ENCODE data around the gene NAT9.

Gene NAT9

DNA sequence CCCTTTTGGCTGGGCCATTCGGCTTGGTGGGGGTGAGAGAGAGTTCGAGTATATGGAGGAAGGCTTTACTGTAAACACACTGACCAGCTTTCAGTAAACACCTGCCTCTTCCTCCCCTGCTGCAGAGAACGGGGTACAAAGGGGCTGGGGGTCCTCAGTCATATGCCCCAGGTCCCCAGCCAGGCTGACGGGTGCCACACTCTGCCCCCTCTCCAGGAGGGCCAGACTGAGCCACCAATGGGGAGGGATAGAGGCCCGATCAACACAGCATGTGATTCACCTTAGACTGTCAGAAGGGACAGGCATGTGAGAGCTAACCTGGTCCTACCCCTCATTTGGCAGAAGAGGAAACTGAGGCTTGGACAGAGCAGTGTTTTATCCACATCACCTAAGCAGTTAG lies 14.7 kb downstream of the NAT9 start:
- no peak for DNase-seq (ENCODE audit: low read depth in 2 of 2)

DNA sequence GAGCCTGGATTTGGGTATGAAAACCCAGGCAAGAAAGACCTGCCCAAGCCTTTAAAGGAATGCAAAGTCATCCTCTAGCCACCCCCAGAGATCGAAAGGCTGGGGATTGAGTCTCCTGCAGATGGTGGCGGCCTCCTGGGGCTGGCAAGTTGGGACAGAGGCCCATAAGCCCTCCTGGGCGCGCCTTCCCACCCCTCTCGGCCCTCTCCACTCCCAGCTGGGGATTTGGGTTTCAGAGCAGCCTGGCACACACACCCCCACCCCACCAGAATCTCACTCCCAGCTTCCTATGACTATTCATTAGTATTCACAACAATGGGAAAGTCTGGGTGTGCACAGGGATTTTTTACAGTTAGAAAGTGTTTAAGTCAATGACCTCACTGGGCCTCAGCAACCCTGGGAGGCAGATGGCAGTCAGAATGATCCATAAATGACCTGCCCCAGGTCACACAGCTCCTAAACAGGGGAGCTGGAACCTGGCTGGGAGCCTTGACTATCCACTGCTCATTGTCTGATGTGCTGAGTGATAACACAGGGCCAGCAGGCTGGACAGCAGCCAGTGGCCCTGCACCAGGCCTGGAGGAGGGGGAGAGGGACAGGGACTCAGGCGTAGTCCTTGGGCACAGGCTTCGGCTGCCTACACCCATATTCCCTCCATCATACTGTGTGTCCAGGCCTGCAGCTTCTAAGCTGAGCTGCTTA lies 15.6 kb downstream of the NAT9 start:
- no peak for DNase-seq (ENCODE audit: low read depth in 2 of 2)

DNA sequence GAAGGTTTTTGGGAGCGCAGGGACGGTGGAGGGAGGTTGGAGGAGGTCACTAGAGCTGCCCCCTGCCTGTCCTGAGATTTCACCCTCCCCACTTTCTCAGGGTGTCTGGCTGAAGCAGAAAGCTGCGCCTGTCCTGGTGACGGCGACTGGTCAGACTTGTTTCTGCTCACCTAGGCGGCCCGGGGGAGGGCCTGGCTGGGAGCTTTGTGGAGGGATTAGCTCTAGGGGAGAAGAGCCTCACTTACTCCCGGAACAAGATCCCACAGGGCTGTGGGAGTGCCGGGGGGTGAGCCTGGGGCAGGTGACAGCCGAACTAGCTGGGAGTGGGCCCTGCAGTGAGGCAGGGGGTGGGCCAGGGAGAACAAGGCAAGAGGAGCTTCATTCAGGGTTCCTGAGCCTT lies 16.2 kb downstream of the NAT9 start:
- DNase-seq (ENCODE audit: low read depth in 2 of 2), result no peak

DNA sequence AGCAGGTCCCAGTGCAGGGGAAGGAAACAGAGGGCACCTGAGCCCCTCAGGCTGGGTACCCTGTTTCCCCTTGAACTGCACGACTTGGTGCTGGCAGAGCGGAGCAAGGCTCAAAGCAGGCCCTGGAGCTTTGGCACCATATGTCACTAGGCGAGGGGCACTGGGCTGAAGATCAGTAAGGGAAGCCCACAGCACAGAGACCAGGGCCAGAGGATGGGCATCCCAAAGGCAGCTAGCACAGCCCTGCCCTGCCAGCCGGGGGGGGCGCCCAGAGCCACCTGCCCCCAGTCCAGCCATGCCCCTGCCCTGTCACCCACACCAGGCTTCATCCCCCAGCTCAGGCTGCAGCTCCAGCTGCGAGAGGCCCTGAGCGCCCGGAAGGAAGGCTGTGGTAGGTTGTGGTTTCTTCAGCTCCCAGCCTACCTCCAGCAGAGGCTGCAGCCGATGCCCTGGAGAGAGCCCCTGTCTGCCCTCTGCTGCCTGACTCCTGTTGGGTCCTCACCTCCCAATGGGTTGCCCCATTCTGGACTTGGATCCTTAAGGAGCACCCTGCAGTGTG lies 16.8 kb downstream of the NAT9 start:
- DNase-seq (ENCODE audit: low read depth in 2 of 2), result no peak

DNA sequence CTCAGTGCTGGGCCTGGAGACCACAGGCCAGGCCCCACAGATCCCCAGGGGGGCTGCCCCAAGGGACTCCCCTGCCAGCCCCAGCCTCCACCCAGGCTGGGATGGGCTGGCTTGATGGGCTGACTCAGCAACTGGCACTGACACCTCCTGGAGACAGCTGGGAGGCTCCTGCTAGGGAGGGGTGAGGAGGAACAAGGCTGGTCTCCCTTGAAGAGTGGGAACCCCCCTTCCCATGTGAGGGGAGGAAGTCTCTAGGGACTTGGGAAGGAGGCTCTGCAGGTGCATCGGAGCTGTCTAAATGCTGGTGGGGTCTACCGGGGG lies 17.3 kb downstream of the NAT9 start:
- DNase-seq (ENCODE audit: low read depth in 2 of 2), result no peak

DNA sequence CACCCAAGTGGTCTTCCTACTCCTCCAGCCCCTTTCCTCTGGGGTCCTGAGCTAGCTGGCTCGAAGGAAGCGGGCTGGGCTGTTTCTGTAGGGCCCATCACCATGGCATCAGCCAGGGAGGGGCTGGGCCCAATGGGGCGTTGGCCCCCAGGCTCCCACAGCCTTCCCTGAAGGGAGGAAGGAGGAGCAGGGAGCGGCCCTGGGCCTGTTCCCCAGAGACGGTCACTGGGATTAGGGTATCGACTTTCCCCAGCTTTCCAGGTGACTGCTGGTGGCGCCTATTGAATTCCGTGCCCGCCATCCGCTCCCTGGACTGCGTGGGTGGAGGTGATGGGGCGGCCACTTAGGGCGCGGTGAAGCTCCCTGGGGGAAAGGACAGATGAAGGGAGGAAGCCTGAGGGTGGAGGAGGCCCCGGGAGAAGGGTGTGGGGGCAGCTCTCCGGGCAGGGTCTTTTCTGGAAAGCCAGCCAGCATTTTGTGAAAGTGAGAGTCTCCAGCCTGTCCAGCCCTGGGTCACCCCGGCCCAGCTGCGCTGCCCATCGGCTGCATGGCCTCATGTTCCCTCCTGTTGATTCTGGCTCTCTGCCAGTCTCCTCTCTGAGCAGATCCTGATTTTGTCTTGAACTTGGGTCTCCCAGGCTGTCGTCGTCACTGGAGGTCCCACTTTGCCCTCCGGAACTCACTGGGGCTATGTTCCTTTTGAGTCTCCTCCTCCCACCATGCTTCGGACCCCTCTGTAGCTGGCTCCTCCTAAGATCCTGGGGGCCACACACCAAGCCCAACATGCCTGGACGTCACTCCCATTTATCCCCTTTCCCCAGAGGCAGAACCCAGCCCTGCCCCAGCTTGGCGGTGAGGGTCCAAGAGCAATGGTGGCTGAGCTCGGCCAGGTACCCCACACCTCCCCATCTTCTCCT lies 18.0 kb downstream of the NAT9 start:
- no peak for DNase-seq (ENCODE audit: low read depth in 2 of 2)

DNA sequence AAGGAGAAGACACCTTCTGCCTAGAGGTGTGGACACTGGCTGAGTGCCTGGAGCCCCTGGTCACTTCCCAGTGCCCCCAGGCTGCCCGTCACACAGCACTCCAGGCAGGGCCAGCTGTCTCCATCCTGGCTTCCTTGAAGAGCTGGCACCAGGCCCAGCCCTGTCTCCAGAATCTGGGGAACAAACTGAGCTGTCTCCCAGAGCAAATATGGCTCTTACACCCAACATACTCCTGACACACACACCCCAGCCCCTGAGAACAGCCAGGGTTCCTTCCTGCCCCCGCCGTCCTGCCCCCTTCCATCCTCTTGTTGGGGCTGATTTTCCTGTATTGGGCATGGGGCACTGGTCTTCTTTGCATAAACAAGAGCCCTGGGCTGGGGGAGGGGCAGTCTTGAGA lies 18.6 kb downstream of the NAT9 start:
- DNase-seq (ENCODE audit: low read depth in 2 of 2), result no peak

DNA sequence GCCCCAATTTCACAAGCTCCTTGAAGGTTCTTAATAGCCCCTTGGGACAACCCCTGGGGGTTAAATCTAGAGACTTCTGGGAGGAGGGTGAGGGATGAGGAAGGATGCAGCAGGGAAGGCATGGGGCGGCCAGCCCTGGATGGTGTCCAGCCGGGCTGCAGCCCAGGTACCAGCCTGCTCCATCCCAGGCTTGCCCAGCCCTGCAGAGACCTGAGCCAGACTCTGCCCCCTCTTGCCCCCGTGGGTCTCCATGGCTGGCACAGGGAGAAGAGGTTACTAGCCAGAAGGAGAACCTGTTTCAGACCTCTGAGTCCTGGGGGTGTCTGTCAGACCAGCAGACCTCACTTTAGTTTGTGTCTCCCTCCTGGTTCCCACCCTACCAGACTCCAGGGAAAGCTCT lies 19.3 kb downstream of the NAT9 start:
- DNase-seq (ENCODE audit: low read depth in 2 of 2), result no peak

DNA sequence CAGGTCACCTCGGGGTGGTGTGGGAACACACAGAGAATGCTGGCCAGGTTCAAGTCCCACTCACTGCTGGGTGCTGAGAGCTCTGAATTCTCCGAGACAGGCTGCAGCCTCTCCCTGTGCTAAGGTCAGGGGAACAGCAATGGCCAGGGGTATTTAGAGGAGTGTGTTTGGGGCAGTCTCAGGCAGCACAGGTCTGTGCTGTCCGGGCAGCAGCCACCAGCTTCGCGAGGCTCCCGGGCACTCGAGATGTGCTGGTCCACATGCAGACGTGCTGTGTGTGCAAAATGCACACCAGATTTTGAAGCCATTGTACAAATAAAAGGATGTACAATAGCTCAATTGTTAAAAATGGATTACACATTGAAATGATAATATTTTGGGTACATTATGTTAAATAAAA lies 20.6 kb downstream of the NAT9 start:
- no peak for DNase-seq (ENCODE audit: low read depth in 2 of 2)

DNA sequence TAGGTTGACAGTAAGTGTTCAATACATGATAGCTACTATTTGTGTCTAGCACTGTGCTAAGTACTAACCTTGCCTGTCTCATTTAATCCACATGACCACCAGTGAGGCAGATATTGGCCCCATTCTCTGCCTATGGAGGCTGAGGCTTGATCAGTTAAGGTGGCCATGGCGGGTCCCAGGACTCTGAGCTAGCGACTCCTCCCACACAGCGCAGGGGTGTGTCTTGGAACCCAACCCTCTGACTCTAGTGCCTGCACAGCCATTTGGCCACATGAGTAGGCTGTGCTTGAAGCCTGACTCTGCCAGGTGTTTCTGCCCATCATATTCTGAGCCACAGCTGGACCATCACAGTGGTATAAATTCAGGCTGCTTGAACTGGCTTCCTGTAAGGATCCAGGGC lies 21.3 kb downstream of the NAT9 start:
- DNase-seq (ENCODE audit: low read depth in 2 of 2), result no peak

DNA sequence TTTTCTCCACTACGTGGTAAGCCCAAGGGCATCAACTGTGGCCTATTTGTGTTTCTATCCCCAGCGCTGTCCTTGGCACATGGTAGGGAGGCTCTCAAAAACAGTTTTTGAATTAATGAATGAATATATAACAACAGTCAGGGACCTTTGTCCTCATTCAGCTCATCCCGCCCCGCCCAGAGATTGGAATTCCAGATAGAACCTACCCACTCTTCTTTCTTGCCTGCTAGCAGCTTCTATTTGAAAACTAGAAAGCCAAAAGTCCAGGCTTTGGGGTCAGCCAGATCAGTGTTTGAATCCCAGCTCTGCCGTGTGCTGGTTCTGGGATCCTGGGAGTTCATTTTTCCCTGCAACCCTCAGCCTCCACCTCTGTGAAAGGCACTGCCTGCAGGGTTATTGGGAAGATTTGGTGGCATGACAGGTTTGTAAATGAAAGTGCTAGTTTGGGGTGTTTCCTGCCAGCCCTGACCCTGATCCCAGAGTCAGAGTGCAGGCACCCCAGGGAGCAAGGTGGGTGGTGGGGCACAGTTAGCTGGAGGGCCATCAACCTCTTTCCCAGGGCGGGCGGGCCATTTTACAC lies 23.2 kb downstream of the NAT9 start:
- no peak for DNase-seq (ENCODE audit: low read depth in 2 of 2)

DNA sequence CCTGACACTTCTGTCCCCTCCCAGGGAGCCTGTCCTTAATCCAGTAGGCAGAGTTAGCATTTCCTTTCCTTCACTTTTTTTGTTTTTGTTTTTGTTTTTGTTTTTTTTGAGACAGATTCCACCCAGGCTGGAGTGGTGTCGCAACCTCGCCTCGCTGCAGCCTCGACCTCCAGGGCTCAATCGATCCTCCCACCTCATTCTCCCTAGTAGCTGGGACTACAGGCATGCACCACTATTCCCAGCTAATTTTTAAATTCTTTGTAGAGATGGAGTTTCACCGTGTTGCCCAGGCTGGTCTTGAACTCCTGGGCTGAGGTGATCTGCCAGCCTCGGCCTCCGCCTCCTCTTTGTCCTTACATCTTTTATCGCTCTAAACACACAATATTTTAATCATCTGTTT lies 23.7 kb downstream of the NAT9 start:
- DNase-seq (ENCODE audit: low read depth in 2 of 2), result no peak

DNA sequence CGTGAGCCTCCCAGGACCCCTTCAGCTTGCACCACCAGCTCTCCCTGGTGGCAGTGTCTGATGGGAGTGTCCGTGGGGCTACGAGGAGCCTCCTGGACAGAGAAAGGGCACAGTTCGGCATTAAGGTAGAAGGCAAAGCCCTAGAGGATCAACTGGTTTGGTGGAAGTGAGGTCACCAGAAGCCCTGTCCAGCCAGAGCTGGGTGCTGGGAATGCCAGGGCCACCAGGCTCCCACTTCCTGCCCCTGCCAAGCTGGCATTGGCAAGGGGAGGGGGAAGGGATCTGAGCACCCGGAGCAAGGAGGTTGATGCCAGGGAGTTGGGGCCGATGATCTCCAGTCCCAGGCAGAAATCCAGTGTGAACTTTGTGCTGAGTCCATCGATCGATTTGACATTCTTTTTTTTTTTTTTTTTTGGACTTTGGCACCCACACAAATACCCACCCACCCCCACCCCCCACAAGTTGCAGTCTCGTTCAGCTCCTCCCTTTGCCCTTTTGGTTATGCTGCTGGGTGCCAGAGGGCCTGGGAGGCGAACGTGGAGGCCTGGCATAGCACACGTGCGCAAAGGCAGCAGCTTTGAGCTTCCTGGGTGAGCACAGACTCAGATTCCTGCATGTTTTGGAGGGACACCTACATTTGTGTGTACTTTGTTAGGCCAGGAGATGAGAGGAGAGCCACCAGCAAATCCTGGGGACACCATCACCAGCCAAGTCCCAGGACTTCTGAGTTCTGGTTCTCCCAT lies 25.6 kb downstream of the NAT9 start:
- DNase-seq (ENCODE audit: low read depth in 2 of 2), result no peak

DNA sequence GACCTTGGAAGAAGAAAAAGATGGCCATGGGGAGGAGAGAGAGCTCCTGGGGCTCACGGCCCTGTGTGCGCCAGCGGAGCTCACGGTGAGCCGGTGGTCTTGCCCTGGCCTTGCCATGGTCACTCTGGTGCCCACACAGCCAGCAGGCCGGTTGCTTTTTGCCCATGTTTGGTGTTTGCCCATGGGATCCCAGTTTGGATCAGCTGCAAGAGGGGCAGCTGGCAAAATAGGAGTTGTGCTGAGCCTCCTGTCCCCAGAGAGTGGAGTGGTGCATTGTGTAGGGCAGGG lies 26.2 kb downstream of the NAT9 start:
- no peak for DNase-seq (ENCODE audit: low read depth in 2 of 2)

DNA sequence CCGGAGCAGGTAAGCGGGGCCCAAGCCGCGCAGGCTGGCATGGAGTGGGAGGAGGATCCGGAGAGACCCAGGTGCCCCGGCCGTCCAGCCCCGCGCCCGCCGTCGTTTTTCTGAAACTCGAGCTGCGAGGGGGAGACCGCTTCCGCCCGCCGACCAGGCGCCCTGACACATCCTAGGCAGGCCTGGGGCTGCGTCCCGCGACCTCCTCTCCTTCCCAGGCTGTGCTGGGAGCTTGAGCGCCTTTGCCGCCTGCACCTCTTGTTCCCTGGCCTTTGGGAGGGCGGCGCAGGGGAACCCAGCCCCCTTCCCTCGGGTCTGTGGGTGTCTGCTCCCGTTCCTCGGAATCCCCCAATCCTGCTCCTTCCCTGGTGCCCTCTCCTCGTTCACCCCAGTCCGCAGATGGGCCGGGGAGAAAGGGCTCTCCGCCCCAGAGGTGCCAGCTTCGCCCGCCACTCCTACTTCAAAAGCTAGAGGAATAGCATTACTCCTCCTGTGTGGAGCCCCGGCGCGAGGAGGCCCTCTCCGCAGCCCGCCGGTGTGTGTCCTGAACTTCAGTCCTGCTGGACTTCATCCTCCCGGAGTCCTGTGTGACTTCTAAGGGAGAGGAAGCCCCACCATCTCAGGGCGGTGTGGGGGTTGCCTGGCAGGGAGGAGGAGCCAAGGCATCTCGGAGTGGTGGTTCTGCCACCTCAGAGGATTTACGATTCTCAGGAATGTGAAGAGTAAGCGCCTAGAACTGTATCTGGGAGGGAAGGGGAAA lies 26.7 kb downstream of the NAT9 start:
- no peak for DNase-seq (ENCODE audit: low read depth in 2 of 2)

DNA sequence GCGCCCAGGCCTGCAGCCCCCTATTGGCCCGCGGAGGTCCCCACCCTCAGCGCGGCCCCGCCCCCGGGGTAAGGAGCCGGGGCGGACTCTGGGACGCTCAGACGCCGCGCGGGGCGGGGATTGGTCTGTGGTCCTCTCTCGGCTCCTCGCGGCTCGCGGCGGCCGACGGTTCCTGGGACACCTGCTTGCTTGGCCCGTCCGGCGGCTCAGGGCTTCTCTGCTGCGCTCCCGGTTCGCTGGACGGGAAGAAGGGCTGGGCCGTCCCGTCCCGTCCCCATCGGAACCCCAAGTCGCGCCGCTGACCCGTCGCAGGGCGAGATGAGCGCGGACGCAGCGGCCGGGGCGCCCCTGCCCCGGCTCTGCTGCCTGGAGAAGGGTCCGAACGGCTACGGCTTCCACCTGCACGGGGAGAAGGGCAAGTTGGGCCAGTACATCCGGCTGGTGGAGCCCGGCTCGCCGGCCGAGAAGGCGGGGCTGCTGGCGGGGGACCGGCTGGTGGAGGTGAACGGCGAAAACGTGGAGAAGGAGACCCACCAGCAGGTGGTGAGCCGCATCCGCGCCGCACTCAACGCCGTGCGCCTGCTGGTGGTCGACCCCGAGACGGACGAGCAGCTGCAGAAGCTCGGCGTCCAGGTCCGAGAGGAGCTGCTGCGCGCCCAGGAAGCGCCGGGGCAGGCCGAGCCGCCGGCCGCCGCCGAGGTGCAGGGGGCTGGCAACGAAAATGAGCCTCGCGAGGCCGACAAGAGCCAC lies 27.4 kb downstream of the NAT9 start, which contains the start of gene NHERF1:
Gene NHERF1, plus strand, starts transcription at position 100 of the 750 bp plus-strand sequence. Its CDS starts 219 bp downstream, at position 319.
- peak in 1 of 2 donors; percentile 87 for DNase-seq (ENCODE audit: low read depth in 2 of 2)

DNA sequence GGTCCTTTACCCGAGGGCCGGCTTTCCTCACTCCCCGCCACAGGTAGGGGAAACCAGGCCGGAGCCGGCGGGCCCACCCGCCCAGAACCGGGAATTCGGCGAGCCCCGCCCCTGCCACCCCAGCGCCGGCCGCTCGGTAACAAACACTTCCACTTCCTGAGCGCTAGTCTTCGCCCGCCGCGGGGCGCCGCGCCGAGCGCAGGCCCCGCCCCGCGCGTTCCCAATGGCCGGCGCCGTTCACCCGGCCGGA lies 27.9 kb downstream of the NAT9 start:
- peak in 1 of 2 donors; percentile 86 for DNase-seq (ENCODE audit: low read depth in 2 of 2)

DNA sequence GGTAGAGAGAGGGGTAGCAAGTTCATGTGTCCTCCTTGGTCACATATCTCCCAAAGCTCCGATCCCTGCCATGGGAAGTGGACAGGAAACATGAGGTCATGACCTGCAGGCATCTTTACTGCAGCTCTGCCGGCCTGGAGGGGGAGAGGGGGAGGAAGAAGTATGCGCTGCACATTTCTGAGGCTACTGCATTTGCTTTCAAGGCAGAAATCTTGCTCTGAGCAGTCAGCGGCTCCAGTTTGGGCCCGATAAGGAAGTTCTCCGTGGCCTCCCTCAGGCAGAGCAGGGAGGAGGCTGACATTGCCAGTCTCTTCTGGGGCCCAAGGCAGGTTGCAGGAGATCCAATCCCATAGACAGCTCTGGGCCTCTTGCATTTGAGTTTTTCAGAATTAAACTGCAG lies 29.2 kb downstream of the NAT9 start:
- no peak for DNase-seq (ENCODE audit: low read depth in 2 of 2)

DNA sequence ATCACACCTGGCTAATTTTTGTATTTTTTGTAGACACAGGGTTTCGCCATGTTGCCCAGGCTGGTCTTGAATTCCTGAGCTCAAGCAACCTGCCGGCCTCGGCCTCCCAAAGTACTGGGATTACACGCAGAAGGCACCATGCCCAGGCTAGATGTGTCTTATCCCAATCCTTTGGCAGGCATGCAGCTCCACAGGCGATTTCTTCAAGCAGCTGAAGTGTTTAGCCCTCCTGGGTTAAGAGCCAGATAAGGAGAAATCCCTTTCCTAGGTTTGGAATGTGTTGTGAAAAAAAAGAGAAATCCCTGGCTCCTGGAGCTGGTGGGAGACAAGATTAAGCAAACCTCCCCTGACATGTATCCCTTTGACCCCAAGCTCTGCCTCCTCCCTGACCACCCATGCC lies 29.8 kb downstream of the NAT9 start:
- DNase-seq (ENCODE audit: low read depth in 2 of 2), result no peak

DNA sequence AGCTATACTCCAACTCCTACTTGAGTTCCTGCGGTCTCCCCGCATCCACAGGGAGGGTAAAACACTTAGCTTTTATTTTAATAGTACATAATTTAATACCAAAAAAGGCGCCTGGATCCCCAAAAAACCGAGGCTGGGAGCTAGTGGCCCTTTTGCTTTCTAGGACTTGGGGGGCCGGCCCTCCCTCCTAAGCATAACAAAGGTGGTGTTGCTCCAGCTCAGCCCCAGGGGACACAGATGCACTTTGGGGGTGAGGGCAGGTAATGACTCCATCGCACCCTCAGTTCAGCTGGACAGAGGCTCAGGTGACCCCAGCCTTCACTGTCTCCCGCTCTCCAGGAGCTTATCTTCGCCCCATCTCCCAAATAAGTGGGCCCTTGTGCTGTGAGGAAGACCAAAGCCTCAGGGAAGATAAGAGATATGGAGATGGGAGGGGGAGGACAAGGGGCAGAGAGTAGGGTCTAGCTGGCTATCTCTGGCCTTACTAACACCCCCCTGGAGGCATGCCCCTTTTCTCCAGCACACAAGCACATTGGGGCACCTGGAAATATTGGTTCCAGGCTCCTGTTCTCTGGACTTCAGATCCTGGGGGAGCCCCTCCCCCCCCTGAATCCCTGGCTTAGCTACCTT lies 30.5 kb downstream of the NAT9 start:
- no peak for DNase-seq (ENCODE audit: low read depth in 2 of 2)
